Measurements from ENCODE around the gene GSTA5.
"Not testable (repeated sequence)": the region's sequence is repeated elsewhere in the genome, so short reads cannot be mapped to it uniquely, and the experiment has no call there.

- TF ChIP-seq CTCF (conservative IDR thresholded peaks at IDR 0.05; ENCODE audit: low read depth, low read length); EZH2 (IDR thresholded peaks at IDR 0.05; ENCODE audit: borderline replicate concordance, low read depth, low read length, poor library complexity, severe bottlenecking): not testable (repeated sequence)
These were observed 58.4 kb downstream of the GSTA5 start for GRCh38 chr6:52782209-52782608.

Measured in A673 (cell line).